Measurements from ENCODE around the gene ZBED4. TPM values are rescaled to one million over a fixed set of nuclear protein-coding genes. Genes with fewer than 3 reads are reported as not detected.
A peak's percentile ranks its signal among the peaks of the same experiment; 100 is the strongest.
"Not testable (repeated sequence)": the region's sequence is repeated elsewhere in the genome, so short reads cannot be mapped to it uniquely, and the experiment has no call there.

ZBED4 gene
- total RNA-seq, 1 experiment from 2014 or later: 23.0 TPM

DNA sequence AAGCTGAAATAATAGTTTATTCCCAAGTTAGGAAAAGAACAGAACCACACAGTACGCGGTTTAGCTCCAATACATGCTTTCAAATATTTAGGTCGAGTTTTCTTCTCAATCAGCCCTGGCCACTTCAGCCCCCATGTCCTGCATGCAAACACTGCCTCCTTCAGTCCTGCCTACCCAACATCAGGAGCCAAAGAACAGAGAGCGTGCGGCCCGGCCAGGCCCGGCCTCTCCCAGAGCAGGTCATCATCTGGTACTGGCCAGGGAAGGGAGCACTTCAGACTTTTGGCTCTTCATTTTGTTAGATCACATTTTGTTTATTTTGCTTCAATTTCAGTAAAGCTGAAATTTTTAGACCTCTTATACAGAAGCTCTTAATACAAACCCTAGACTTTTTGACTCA, 32.7 kb upstream of the ZBED4 start:
- no peak overlapping the region for H3K27ac ChIP-seq (ENCODE audit: insufficient read length, low read depth, low read length)
- no peak overlapping the region for H2BK20ac ChIP-seq (ENCODE audit: low read depth, low read length, poor library complexity, severe bottlenecking)
- H3K23me2 ChIP-seq (ENCODE audit: insufficient read length, low read depth, low read length, poor library complexity, severe bottlenecking): peaks cover 3% of the 10 kb centered on the region
- no peak overlapping the region for H3K23ac ChIP-seq (ENCODE audit: insufficient read length, low read depth, low read length)
- no peak overlapping the region for H2BK5ac ChIP-seq (ENCODE audit: insufficient read length, low read length)
- H3K9ac ChIP-seq (ENCODE audit: extremely low read depth, insufficient read length, low read length): no peak overlapping the region
- Mint-ChIP-seq H3K4me1 (peaks cover 13 to 16% of the 10 kb centered on the region in 2 experiments), H3K27ac (peak overlapping the region in 1 of 3 experiments; percentile 68; a peak in 2 of 7 replicates), H3K36me3 (ENCODE audit: insufficient read depth in 1 of 3, low read depth in 3 of 3) (peaks cover 62 to 93% (median 86%) of the 10 kb centered on the region in 3 experiments), H3K4me3 (no peak overlapping the region), H3K9me3 (no peaks in the 10 kb centered on the region), H3K27me3 (ENCODE audit: low read depth) (no peaks in the 10 kb centered on the region; the same call in 1 of the 2 replicates)
- H3K18ac ChIP-seq (ENCODE audit: insufficient read length, low read depth, low read length): no peak overlapping the region
- no peaks in the 10 kb centered on the region for H3K4me1 ChIP-seq (ENCODE audit: insufficient read depth, low read length)
- H3K27me3 ChIP-seq (ENCODE audit: insufficient read depth, low read length): no peaks in the 10 kb centered on the region
- H2BK12ac ChIP-seq (ENCODE audit: insufficient read length, low read depth, low read length): no peak overlapping the region
- no peak overlapping the region for H3K14ac ChIP-seq (ENCODE audit: insufficient read depth, low read length)
- H4K20me1 ChIP-seq (ENCODE audit: control insufficient read depth, insufficient read depth, insufficient read length): no peaks in the 10 kb centered on the region
- no peak overlapping the region for H3K56ac ChIP-seq (ENCODE audit: insufficient read length, low read depth, low read length)
- no peak overlapping the region for H3K4ac ChIP-seq (ENCODE audit: low read depth, low read length)
- H2AFZ ChIP-seq (ENCODE audit: low read length): no peak overlapping the region
- no peak overlapping the region for H3T11ph ChIP-seq (ENCODE audit: low read length)
- no peak overlapping the region for H2AK5ac ChIP-seq (ENCODE audit: insufficient read length, low read length)
- TF ChIP-seq, protein P1, sequence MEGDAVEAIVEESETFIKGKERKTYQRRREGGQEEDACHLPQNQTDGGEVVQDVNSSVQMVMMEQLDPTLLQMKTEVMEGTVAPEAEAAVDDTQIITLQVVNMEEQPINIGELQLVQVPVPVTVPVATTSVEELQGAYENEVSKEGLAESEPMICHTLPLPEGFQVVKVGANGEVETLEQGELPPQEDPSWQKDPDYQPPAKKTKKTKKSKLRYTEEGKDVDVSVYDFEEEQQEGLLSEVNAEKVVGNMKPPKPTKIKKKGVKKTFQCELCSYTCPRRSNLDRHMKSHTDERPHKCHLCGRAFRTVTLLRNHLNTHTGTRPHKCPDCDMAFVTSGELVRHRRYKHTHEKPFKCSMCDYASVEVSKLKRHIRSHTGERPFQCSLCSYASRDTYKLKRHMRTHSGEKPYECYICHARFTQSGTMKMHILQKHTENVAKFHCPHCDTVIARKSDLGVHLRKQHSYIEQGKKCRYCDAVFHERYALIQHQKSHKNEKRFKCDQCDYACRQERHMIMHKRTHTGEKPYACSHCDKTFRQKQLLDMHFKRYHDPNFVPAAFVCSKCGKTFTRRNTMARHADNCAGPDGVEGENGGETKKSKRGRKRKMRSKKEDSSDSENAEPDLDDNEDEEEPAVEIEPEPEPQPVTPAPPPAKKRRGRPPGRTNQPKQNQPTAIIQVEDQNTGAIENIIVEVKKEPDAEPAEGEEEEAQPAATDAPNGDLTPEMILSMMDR (conservative IDR thresholded peaks at IDR 0.05): 0 out of 3 replicates have a peak, but pooled peaks have one; percentile 12
- H3K4me2 ChIP-seq (ENCODE audit: insufficient read depth, insufficient read length, low read length): no peak overlapping the region
- no peak overlapping the region for H2BK120ac ChIP-seq (ENCODE audit: low read depth, low read length, poor library complexity, severe bottlenecking)
- no peak overlapping the region for H2BK15ac ChIP-seq (ENCODE audit: low read depth, low read length)
- peaks cover 58% of the 10 kb centered on the region; the same call in 1 of the 2 replicates for H3K79me2 ChIP-seq (ENCODE audit: insufficient read depth, low read length)
- H3K9me3 ChIP-seq (ENCODE audit: control insufficient read depth, low read depth, low read length): no peaks in the 10 kb centered on the region
- no peak for DNase-seq
- H4K8ac ChIP-seq (replicated peaks; ENCODE audit: insufficient read length, low read depth, low read length): no peak overlapping the region
- H4K91ac ChIP-seq (ENCODE audit: insufficient read length, low read depth, low read length): no peak overlapping the region
- WGBS (ENCODE audit: extremely low coverage, insufficient read length, low lambda C conversion rate): no CpG with 5 or more reads among the region's 7 CpGs
- H3K79me1 ChIP-seq (ENCODE audit: insufficient read depth, low read depth, low read length, poor library complexity, severe bottlenecking): peaks cover 12% of the 10 kb centered on the region
- H4K5ac ChIP-seq (ENCODE audit: insufficient read length, low read depth, low read length): no peak overlapping the region

DNA sequence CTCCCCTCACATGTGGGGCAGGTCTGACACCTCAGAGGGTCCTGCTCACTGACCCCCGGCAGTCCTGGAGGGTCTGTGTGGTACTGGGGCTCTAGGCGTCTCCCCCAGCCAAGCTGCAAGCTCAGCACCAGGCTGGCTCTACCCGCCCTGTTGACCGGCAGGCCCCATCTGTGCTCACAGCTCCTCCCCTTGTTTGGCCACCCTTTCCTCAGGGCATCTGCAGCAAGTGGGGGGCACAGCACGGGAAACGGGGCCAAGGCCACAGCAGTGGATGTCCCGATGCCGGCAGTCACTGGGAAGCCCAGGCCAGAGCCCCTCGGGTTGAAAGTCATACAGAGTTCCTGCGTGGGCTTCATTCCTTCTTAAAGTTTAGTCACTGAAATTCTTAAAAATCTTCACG, 31.9 kb upstream of the ZBED4 start:
- H2BK5ac ChIP-seq (ENCODE audit: insufficient read length, low read length); H3K27me3 ChIP-seq (ENCODE audit: insufficient read depth, low read length); H4K91ac ChIP-seq (ENCODE audit: insufficient read length, low read depth, low read length); H3K14ac ChIP-seq (ENCODE audit: insufficient read depth, low read length); H3K23ac ChIP-seq (ENCODE audit: insufficient read length, low read depth, low read length); H3K9ac ChIP-seq (ENCODE audit: extremely low read depth, insufficient read length, low read length); H3K27ac Mint-ChIP-seq; H3K4me3 Mint-ChIP-seq; H3K4me1 ChIP-seq (ENCODE audit: insufficient read depth, low read length); H3K9me3 ChIP-seq (ENCODE audit: control insufficient read depth, low read depth, low read length); H2BK120ac ChIP-seq (ENCODE audit: low read depth, low read length, poor library complexity, severe bottlenecking); H3K27ac ChIP-seq (ENCODE audit: insufficient read length, low read depth, low read length); H3K27me3 Mint-ChIP-seq (ENCODE audit: low read depth); H4K8ac ChIP-seq (replicated peaks; ENCODE audit: insufficient read length, low read depth, low read length); H3K56ac ChIP-seq (ENCODE audit: insufficient read length, low read depth, low read length); H3K79me1 ChIP-seq (ENCODE audit: insufficient read depth, low read depth, low read length, poor library complexity, severe bottlenecking); DNase-seq; H3K4me2 ChIP-seq (ENCODE audit: insufficient read depth, insufficient read length, low read length); H3K9me3 Mint-ChIP-seq; H2BK12ac ChIP-seq (ENCODE audit: insufficient read length, low read depth, low read length); H2BK20ac ChIP-seq (ENCODE audit: low read depth, low read length, poor library complexity, severe bottlenecking); H3K18ac ChIP-seq (ENCODE audit: insufficient read length, low read depth, low read length); H4K20me1 ChIP-seq (ENCODE audit: control insufficient read depth, insufficient read depth, insufficient read length); H3K4ac ChIP-seq (ENCODE audit: low read depth, low read length); H2AFZ ChIP-seq (ENCODE audit: low read length); H3T11ph ChIP-seq (ENCODE audit: low read length); H4K5ac ChIP-seq (ENCODE audit: insufficient read length, low read depth, low read length); H3K23me2 ChIP-seq (ENCODE audit: insufficient read length, low read depth, low read length, poor library complexity, severe bottlenecking); H2BK15ac ChIP-seq (ENCODE audit: low read depth, low read length); H2AK5ac ChIP-seq (ENCODE audit: insufficient read length, low read length): not testable (repeated sequence)
- H3K79me2 ChIP-seq (ENCODE audit: insufficient read depth, low read length): peaks cover 58% of the 10 kb centered on the region; the same call in 1 of the 2 replicates
- Mint-ChIP-seq H3K4me1 (peaks cover 15 to 20% of the 10 kb centered on the region in 2 experiments), H3K36me3 (ENCODE audit: insufficient read depth in 1 of 3, low read depth in 3 of 3) (peaks cover 62 to 88% (median 80%) of the 10 kb centered on the region in 3 experiments)
- WGBS (ENCODE audit: extremely low coverage, insufficient read length, low lambda C conversion rate): no CpG with 5 or more reads among the region's 11 CpGs

Data from H9 (cell line).